Sciatic nerve (tissue), 2 donors: Measurements from ENCODE around the gene DLG2. TPM values are rescaled to one million over a fixed set of nuclear protein-coding genes. Genes with fewer than 3 reads are reported as not detected.

ENCODE experiments used
- ATAC-seq: fragments of 200-7000 bp; cut with Tn5 transposase; one replicate; pipeline ENCODE4 v1.9.1; 2020; ENCODE audit warnings: mild to moderate bottlenecking, moderate library complexity
- DNase-seq: peaks from one replicate; pipeline ENCODE4 v3.0.0-alpha.2; 2020; ENCODE audit warnings: low spot score
- intact Hi-C: fragments of 100-400 bp; cut with DNase I; formaldehyde crosslinking; loops from one replicate; pipeline ENCODE4 v1.14.2; 2022
- total RNA-seq: library from RNA; stranded (reverse); fragmentation: NEBNext Ultra II Directional; extraction: Animal tissue kit (Norgen Biotek cat#: 25700); gene quantifications from one replicate; pipeline ENCODE4 v1.2.1, GENCODE V29; 2021
- donor health status: DM: no; HTN: no; CAD: no.
- donor health status: DM: no; HTN: no; CAD: no.

Gene DLG2
- total RNA-seq, 1 donor from 2014 or later: 17.3 TPM

DNA sequence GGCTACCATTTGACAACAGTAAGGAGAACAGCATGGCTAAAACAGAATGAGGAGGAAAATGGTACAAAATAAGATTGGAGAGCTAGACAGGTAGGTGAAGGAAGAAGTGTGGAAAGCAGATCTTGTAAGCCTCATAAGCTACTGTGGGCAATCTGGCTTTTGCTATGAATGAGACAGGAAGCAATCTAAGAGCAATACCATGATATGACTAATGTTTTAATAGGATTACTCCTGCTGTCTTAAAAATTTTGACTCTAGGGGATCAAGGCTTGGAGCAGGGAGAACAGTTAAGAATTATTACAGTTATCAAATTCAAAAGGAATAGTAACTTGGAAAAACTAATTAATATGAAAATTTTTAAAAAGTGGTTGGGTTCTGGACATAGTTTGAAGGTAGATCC is 1174.9 kb downstream of the DLG2 start:
- intact Hi-C loops: no loop called here
- no peak for ATAC-seq
- no peak for DNase-seq

DNA sequence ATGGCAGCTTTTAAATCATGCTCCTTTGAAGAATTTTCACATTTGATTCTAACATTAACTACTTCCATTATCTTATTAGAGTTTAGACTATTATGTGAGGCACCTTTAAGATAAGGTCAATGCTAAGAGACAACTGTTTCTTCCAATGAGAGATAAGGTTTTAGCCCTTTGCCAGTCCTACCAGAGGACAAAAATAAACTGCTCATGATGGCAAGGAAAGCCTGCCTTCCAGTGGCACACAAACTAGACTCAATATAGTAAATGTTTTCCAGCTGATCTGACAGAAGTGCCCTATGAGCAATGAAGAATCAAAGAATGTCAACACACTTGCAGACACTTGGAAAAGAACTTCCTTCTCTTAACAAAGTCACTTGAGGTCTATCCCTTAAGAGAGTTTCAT is 1188.6 kb downstream of the DLG2 start:
- DNase-seq (no peak), ATAC-seq (no peak)
- intact Hi-C loops: no loop called here

DNA sequence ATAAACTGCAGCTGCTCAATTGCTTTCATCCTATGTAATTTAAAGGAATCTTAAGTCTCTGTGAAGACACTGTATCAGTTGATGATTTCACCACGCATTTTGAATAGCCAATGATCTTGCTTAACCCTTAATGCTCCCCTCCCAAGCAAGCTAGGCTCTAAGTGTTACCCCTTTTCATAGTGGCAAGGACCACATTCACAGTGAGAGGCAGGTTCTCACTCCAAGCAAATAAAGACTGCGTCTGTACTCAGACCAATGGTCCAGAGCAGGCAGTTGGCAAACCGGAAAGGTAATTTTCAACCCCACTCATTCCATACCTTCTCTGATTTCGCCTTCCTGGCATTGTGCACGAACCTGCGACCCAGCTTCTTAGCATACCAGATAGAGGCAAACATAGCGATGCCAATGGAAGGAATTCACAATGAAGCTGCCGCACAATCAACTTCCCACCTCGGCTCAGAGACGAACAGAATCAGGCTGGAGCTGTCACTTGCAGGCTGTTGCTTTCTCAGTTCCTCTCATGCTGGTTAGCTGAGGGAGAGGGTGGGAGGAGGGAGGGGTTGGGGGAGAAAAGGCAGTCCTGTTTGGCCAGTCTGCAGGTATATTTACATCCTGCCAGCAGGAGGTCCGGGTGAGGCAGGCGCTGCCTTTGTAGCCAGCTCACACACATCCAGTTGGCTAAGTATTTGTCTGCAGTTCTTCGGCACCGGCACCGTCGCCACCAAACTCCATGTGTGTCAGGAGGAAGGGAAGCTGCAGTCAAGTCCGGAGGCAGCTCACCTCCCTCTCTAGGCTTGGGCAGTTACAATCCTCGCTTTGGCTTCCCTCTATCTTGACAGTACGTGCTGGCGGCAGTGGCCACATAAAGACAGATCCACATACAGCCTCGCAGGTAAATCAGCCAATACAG is 1189.8 kb downstream of the DLG2 start:
- ATAC-seq: no peak
- peak; percentile 46 for DNase-seq
- intact Hi-C loops: no loop called here

DNA sequence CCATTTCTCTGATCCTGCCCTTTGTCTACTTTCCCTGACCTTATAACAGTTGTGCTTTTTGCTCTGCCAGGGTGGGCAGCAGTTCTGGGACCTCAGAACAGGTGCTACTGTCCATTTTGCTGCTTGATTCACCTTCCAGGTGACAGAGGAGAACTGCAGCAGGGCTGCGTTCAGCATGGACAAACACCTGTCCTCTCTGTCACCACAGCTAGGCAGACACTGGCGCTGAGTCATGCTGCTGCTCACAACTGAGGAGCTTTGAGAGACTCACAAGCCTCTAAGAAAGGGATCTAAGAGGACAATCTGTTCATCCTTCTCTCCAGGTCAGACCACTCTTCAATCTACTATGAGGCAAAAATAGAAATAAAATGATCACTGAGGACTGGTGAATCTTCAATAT is 1196.5 kb downstream of the DLG2 start:
- ATAC-seq (no peak), DNase-seq (no peak)
- intact Hi-C loops: no loop called here

DNA sequence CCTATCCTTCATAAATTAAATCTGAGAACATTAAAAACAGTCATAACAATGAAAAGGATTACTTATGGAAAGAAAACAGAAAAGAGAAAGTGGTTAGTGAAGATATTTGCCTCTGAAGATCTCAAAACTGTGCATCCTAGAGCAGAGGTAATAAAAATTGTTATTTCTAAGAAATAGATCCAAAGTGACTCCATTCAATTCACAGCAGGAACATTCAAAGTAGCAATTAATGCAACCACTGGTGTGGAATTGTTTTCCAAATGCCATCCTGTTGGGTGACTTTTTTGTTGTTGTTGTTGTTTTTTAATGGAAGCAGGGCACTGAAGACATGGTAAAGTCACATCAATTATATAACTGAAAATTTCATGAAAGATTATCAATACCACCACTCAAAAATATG is 1201.5 kb downstream of the DLG2 start:
- intact Hi-C loops: no loop called here
- DNase-seq (no peak), ATAC-seq (no peak)

DNA sequence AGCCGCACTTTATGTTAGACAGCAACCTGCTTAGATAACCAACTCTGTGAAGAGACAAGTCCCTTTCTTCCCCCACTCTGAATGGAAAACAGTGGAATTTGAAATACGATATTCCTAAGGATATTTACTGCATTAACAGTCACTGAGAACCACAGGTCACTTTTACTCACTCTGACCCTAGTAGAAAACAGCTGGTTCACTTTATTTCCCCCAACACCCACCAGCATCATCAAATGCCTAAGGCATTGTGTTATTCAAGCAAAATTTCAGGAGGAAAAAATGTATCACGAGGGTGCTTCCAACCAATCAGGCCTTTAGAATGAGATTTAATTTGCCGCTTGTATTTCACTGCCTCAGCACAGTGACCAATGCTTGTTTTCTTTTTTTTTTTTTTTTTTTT is 1206.9 kb downstream of the DLG2 start:
- intact Hi-C loops: no loop called here
- DNase-seq: no peak
- no peak for ATAC-seq

DNA sequence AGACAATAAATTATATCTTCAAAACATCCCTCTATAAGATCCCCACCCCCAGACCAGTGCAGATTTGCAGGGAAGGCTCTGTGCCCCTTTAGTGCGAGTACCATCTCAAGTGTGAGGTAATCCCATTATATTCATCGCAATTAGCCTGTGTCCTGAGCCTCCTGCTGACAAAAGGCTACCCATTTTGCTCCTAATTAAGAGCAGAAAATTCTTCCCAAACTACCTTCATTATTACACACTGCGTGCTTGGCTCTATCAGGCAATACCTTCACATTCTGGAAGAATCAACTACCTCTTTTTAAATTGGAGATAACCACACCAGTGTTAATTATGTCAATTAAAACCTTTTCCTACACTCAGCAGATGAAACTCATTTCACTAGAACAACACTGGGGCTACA is 1207.5 kb downstream of the DLG2 start:
- no peak for ATAC-seq
- intact Hi-C loops: no loop called here
- DNase-seq: no peak

DNA sequence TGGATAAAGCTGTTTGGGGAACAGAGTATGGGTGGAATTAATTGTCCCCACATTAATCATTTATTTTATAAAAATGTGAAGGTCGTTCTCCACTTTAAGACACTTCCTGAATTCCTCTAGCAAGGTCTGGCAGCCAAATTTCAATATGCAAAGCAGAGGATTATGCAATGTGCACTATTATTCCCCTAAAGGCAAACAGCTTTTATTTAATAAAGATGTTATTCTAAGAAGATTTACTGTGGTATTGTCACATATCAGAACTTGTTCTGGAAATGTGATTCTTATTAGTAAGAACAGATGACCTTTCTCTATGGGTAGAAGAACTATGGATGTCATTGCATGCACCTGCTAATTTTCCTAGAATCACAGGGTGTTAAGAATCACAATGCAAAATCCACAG is 1212.2 kb downstream of the DLG2 start:
- ATAC-seq (no peak), DNase-seq (no peak)
- intact Hi-C loops: no loop called here

DNA sequence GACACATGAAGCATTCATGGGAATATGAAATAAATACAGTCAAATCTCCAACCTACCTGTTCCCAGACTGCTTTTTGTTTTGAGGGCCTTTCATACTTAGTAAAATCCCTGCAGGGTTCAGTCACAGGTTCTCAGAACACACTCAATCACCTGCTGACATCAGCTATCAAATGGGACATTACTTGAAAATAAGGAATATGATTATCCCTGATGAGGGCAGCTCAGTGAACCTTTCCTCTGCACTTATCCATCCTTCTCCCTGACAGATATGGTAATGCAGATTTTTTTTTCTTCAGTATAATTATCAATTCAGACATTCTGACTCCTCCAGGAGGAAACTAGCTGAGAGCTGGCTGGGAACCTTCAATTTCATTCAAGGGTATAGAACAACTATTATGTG is 1213.6 kb downstream of the DLG2 start:
- intact Hi-C loops: no loop called here
- ATAC-seq: no peak
- DNase-seq: no peak

DNA sequence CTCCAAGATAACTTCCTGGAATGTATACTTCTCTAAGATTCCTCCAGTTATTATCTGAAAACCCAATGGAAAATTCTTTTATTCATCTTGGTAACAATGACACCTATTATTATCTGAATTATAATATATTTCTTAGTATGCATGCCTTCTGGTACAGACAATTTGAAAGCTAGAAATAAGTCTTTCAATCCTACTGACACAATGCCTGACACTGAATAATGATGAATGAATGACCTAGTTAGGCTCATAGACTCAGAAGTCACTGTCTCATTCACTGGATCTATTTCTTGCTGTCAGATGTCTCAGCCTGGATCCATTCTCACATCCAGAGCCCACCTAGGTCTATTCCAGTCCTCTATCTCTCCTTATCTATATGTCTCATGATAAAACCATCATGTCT is 1214.3 kb downstream of the DLG2 start:
- DNase-seq: no peak
- no peak for ATAC-seq
- intact Hi-C loops: no loop called here

DNA sequence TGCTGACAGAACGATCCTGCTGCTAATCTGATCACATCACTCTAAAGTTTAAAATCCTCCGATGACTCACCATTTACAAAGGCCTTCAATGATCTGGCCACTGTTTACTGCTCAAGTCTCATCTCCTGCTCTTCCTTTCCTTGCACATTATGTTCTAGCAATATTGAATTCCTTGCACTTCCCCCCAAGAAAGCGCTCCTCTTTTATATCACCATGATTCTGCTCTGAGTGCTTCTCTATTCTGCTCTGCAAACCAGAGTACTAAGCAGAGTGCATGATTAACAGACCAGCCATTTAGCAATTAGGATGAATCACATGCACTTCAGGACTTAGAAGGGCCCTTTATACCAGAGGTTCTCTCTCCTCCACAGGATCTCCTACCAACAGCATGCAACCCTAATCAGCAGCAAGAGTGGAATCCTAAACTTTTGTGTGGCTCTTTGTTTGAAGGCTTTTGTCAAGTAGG is 1218.2 kb downstream of the DLG2 start:
- no peak for DNase-seq
- no peak for ATAC-seq
- intact Hi-C loops: no loop called here

DNA sequence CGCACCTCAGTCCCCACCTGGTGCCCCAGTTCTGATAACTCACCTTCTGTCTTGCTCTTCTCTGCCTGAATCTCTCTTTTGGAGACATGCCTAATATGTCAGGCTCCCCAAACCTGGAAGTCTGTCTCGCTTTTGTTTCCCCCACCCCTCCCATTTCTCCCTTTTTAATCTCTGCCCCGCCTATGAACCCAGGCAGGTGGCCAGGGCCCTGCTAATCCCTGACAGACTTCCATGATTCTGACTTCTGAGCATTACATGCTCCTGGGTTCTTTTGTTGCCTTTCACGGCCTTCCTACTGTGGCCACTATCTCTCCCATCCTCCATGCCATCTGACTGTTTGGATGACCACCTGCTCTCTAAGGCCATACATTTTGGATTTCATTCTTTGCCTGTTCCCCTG is 1220.1 kb downstream of the DLG2 start:
- DNase-seq (no peak), ATAC-seq (no peak)
- intact Hi-C loops: no loop called here

DNA sequence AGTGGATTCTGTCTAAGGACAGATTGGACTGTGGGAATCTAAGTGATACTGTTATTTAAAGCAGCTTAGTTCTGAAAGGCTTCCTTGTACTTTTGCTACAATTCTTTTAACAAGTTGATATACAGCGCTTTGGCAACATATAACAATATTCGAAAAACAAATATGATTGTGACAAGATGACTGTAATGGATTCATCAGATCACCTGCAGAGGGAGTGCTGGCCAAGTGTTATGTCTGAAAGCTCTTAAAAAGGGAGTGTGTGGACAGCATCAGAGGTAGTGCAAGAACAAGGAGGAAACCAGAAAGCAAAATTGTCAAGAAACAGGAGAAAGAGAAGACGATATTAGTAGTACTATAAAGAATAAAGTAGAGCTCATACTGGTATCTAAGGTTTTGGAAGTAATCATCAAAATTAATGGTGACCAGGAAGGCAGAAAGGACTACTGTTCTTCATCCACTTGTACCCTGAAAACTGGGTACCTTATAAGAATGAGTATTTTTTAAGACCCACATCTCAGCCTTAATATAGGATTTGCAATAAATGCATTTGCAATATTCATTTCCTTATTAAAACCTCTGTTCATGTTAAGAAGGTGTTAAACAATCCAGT is 1229.0 kb downstream of the DLG2 start:
- no peak for DNase-seq
- intact Hi-C loops: no loop called here
- ATAC-seq: no peak

DNA sequence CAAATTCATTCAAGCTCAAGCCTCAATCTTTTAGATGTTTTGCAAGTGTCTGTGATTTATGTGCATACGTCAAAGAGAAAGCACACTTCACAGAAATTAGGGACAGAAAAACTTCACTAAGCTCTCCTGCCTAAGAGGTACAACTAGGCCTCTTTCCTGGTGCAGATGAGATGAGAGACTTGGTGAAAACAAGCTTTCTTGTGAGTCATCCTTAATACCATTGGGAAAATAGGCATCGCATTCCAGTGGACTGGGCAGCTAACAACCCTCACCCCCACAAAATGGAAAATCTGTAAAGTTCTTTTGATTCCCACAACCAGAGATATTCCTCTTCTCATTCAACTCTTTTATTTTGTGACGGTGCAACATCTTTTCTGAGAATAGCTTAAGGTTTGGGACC is 1230.6 kb downstream of the DLG2 start:
- no peak for DNase-seq
- ATAC-seq: no peak
- intact Hi-C loops: no loop called here

DNA sequence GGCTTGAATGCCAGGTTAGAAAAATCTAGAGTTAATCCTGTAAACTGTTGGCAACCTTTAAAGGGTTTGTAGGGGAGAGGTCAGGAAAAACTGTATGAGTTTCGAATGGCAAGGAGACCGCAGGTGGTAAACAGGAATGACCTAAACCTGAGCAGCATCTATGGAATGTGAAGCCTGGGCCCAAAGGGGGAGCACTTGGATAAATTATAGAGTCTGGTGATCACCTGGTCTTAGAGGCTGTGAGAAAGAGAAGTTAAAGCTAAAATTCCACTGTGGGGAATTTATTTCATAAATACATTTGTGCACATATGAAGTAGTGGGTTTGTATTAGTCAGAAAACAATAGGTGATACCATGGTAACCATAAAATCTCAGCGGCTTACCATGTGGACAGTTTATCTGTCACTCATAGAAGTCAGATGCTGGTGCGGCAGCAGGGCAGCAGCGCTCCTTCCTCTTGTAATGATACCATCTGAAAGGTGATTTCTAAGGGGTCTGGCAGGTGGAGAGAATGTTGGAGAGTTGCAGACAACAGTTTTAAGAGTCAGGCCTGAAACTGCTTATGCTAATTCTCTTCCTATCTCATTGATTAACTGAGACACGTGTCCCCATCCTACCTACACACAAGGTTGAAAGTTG is 1236.6 kb downstream of the DLG2 start:
- intact Hi-C loops: no loop called here
- ATAC-seq (no peak), DNase-seq (no peak)

DNA sequence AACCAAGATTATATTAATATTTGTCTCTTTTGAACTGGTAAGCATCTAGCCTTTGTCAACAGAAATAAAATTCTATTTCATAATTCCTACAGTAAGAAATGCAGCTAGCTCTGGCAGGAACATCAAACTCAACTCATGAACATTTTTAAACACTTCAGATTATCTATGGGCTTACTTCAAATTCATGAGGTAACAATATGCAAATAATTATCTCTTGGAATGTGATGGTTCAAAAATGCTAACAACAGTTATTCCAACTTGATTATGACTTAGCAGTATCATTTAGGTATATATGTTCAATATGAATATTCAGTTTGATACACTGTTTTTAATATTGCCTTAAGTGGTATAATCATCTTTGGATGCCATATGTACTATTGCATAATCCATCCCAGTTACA is 1237.4 kb downstream of the DLG2 start:
- intact Hi-C loops: no loop called here
- DNase-seq (no peak), ATAC-seq (no peak)

DNA sequence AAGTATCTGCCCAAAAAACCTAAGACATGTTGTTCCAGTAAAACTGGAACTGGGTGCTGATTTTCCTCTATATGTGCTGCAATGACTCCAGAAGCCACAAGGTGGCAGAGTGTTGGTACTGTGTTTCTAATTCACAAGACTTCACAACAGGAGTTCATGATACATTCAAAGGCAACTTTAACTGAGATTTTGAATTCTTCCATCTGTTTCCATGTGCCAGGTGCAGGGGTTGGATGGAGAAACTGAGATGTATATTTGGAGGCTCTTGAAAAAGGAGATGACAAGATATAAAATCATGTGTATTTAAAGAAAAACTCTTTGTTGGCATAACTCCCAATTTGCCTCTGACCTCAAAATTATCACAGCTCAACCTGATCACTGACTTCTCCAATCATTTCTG is 1242.4 kb downstream of the DLG2 start:
- ATAC-seq (no peak), DNase-seq (peak; percentile 59)

DNA sequence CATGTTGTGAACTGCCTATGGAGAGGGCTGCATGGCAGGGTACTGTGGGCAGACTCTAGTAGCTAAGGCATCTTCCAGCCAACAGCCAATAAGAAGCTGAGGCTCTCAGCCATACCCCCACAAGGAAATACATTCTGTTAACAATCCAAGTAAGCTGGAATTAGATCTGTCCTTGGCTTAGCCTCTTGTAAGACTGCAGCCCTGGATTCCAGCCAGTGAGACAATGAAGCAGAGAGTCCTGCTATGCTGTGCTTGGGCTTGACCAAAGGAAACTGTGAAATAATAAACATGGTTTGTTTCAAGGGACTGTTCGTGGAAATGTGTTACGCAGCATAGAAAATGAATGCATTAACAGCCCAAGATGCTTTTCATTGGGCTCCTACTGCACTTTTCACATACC is 1243.6 kb downstream of the DLG2 start:
- ATAC-seq: no peak
- intact Hi-C loops: no loop called here
- DNase-seq: no peak

More for the DNA sequence above, 1242.4 kb downstream of the DLG2 start:
- intact Hi-C loops: no loop called here

DNA sequence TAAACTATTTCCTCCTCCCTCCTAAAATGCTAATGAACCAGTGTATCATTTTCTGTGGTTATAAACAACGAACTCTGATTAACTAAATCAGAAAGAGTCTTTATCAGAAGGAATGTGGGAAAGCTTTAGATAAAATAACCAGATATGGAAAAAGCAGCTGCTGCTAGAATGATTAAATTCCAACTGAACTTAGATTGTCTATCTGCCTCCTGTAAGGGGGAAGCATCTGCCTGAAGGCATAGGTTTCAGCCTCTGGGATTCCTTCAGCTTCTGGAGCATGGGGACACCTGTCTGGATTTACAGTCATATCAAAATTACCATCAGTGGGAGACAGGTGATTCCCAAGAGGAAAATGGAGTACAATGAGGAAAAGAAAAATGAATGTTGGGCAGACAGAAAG is 1245.5 kb downstream of the DLG2 start:
- no peak for DNase-seq
- intact Hi-C loops: no loop called here
- no peak for ATAC-seq

DNA sequence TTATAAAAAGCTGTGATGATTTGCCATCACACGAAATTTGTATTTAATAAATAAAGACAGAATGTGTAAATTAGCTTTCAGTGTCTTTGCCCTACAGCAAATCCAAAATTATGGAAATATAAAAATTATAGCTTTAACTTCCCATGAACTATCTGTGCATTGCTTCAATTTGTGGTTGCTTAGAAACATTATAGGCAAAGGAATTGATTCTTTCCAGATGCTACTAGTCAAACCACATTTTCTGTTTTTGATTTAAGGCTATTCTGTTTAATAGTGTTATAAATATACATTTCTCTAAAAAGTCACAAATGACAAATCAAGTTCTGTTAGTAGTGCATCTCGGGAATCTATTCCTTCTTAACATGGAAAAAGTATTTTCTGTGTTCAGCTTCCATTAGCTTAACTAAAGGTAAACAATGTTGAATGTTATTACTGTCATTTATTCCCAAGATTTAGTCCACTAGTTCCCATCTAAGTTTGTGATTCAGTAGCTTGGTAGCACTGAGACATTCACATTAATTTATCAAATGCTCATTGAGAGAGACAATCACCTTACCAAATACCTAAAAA is 1254.7 kb downstream of the DLG2 start:
- intact Hi-C loops: no loop called here
- DNase-seq (no peak), ATAC-seq (no peak)
